ENCODE results near the gene ADARB2.
A peak's percentile ranks its signal among the peaks of the same experiment; 100 is the strongest.
"Not testable (repeated sequence)": the region's sequence is repeated elsewhere in the genome, so short reads cannot be mapped to it uniquely, and the experiment has no call there.

The ADARB2 gene

GRCh38 chr10:1420661-1421362 is 316.5 kb downstream of the ADARB2 start:
- no peak overlapping the region for H3K4me3 ChIP-seq (ENCODE audit: low read depth, low read length)

GRCh38 chr10:1419796-1420610 is 317.3 kb downstream of the ADARB2 start:
- no peak overlapping the region for H3K4me3 ChIP-seq (ENCODE audit: low read depth, low read length)
- DNase-seq (ENCODE audit: low read depth), result no peak
- no peak for TF ChIP-seq CTCF (IDR thresholded peaks at IDR 0.05; ENCODE audit: low read depth, low read length, missing control alignments)

More at GRCh38 chr10:1420661-1421362, 316.5 kb downstream of the ADARB2 start:
- DNase-seq (ENCODE audit: low read depth), result peak; percentile 33
- peak; percentile 89 for TF ChIP-seq CTCF (IDR thresholded peaks at IDR 0.05; ENCODE audit: low read depth, low read length, missing control alignments)

- TF ChIP-seq CTCF (IDR thresholded peaks at IDR 0.05; ENCODE audit: low read depth, low read length, missing control alignments), result no peak
- DNase-seq (ENCODE audit: low read depth), result no peak
- H3K4me3 ChIP-seq (ENCODE audit: low read depth, low read length), result no peak overlapping the region
These were observed 319.2 kb downstream of the ADARB2 start for GRCh38 chr10:1418031-1418550.

- DNase-seq (ENCODE audit: low read depth), result no peak
- no peak for TF ChIP-seq CTCF (IDR thresholded peaks at IDR 0.05; ENCODE audit: low read depth, low read length, missing control alignments)
- no peak overlapping the region for H3K4me3 ChIP-seq (ENCODE audit: low read depth, low read length)
These were observed 319.8 kb downstream of the ADARB2 start for GRCh38 chr10:1417574-1417973.

- TF ChIP-seq CTCF (IDR thresholded peaks at IDR 0.05; ENCODE audit: low read depth, low read length, missing control alignments), result no peak
- no peak overlapping the region for H3K4me3 ChIP-seq (ENCODE audit: low read depth, low read length)
- no peak for DNase-seq (ENCODE audit: low read depth)
These were observed 320.8 kb downstream of the ADARB2 start for GRCh38 chr10:1416456-1417037.

GRCh38 chr10:1414893-1415292 is 322.4 kb downstream of the ADARB2 start:
- no peak overlapping the region for H3K4me3 ChIP-seq (ENCODE audit: low read depth, low read length)
- TF ChIP-seq CTCF (IDR thresholded peaks at IDR 0.05; ENCODE audit: low read depth, low read length, missing control alignments), result no peak

GRCh38 chr10:1414346-1414745 is 323.0 kb downstream of the ADARB2 start:
- not testable (repeated sequence) for DNase-seq (ENCODE audit: low read depth); H3K4me3 ChIP-seq (ENCODE audit: low read depth, low read length)

More at GRCh38 chr10:1414893-1415292, 322.4 kb downstream of the ADARB2 start:
- no peak for DNase-seq (ENCODE audit: low read depth)

Measured in GM12864 (cell line).